ENCODE measurements around the gene RAPGEF2. TPM values are rescaled to one million over a fixed set of nuclear protein-coding genes. Genes with fewer than 3 reads are reported as not detected.

RAPGEF2 gene
- total RNA-seq, 1 donor from 2014 or later = 38.9 TPM

DNA sequence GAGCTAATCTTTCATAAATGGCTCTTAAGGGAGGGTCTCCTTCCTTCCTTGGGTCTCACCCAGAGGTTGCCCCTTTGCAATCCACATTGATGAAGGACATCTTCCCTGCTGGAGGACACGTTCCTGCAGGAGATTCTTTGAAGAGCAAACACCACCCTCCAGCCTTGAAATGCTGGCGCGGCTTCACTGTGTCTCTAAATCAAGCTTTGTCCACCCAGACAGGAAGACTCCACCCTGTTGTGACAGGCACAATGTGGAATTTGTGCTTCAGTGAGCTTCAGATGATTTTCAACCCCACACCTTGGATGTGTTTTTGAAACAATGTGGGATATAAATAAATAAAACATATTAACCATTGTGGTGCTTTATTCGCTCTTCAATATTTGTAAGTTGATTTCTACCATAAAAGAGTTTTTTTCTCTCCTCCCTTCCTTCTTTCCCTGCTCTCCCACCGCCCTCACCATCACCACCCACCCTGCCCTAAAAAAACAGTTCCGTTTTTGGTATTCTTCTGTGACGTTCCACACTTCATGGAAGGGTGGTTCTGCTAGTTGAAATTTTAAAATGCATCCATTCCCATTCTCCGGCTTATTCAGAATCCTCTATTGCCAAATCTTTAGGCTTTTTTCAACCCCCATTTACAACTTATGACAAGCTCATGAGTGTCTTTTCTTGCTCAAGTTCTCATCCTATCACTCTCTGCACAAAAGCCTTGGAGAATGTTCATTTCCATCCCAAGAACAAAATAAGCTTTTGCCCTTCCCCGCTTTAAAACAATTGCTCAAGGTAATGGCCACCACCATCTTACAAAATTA is 264.3 kb downstream of the RAPGEF2 start:
- TF ChIP-seq, protein P1, sequence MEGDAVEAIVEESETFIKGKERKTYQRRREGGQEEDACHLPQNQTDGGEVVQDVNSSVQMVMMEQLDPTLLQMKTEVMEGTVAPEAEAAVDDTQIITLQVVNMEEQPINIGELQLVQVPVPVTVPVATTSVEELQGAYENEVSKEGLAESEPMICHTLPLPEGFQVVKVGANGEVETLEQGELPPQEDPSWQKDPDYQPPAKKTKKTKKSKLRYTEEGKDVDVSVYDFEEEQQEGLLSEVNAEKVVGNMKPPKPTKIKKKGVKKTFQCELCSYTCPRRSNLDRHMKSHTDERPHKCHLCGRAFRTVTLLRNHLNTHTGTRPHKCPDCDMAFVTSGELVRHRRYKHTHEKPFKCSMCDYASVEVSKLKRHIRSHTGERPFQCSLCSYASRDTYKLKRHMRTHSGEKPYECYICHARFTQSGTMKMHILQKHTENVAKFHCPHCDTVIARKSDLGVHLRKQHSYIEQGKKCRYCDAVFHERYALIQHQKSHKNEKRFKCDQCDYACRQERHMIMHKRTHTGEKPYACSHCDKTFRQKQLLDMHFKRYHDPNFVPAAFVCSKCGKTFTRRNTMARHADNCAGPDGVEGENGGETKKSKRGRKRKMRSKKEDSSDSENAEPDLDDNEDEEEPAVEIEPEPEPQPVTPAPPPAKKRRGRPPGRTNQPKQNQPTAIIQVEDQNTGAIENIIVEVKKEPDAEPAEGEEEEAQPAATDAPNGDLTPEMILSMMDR (conservative IDR thresholded peaks at IDR 0.05; ENCODE audit: low read depth, low read length) = no peak
- no peak overlapping the region for H3K4me3 ChIP-seq (ENCODE audit: low read depth, low read length)
- no peak for DNase-seq (ENCODE audit: low read depth)

DNA sequence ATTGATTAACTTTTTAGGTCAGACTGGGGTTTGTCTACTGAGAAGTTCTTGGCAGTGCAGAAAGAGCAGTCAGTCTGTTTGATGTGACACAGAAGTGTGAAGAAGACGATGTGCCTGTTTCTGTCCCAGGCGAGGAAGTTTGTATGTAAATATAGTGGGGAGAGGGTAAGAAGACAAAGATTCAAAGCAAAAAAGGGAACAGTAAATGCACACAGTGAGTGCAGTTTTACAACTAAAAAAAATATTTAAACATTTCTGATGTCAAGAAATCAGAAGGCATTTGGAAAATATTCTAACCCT is 264.9 kb downstream of the RAPGEF2 start:
- TF ChIP-seq, protein P1 (conservative IDR thresholded peaks at IDR 0.05; ENCODE audit: low read depth, low read length) = no peak
- DNase-seq (ENCODE audit: low read depth) = no peak
- H3K4me3 ChIP-seq (ENCODE audit: low read depth, low read length) = no peak overlapping the region

DNA sequence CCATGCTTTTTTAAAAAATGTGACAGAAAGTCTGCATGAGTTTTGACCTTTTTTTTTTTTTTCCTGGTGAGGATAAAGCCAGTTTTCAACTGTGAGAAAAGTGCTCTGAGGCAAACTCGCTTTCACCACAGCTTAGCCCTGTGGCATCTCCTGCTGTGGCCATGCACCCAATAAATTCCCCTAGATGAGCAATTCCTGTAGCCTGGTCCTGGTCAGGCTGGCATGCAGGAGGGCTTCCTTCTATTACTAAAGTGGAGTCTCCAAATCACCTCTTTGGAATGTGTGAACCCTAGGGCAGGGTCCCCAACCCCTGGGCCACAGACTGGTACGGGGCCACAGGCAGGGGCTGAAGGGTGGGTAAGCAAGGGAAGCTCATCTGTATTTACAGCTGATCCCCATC is 265.4 kb downstream of the RAPGEF2 start:
- no peak overlapping the region for H3K4me3 ChIP-seq (ENCODE audit: low read depth, low read length)
- TF ChIP-seq, protein P1 (conservative IDR thresholded peaks at IDR 0.05; ENCODE audit: low read depth, low read length) = no peak
- DNase-seq (ENCODE audit: low read depth) = no peak

DNA sequence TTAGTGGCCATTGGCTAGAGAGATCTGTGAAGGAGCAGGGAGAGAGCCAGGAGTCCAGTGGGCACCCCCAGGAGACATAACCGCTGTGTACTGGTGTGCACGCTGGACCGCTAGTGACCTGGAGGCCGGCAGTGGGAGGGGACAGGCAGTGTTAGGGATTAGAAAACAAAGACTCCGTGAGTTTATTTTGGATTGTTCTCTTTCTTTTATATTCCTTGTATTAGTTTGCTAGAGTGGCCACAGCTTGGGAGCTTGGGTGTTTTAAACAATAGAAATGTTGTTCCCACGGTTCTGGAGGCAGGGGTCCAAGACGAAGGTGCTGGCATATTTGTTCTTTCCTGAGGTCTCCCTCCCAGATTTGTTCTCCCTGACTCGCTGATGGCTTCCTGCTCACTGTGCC is 266.4 kb downstream of the RAPGEF2 start:
- H3K4me3 ChIP-seq (ENCODE audit: low read depth, low read length) = no peak overlapping the region
- DNase-seq (ENCODE audit: low read depth) = no peak
- TF ChIP-seq, protein P1 (conservative IDR thresholded peaks at IDR 0.05; ENCODE audit: low read depth, low read length) = no peak

DNA sequence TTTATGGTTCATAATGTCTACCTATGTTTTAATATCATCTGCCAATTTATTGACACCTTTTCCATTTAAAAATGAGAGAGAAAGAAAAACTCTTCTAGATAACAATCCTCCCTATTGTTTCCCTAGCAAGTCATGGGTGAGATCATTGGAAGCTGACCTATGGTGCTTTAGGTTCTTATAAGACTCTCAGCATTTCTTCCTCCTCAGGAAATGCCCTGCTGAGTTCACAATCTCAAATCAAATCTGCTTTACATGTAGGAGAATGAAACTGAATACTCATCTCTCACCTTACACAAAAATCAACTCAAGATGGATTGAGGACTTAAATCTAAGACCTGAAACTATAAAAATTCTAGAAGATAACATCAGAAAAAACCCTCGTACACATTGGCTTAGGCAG is 267.4 kb downstream of the RAPGEF2 start:
- DNase-seq (ENCODE audit: low read depth) = no peak
- H3K4me3 ChIP-seq (ENCODE audit: low read depth, low read length) = no peak overlapping the region
- TF ChIP-seq, protein P1 (conservative IDR thresholded peaks at IDR 0.05; ENCODE audit: low read depth, low read length) = no peak

DNA sequence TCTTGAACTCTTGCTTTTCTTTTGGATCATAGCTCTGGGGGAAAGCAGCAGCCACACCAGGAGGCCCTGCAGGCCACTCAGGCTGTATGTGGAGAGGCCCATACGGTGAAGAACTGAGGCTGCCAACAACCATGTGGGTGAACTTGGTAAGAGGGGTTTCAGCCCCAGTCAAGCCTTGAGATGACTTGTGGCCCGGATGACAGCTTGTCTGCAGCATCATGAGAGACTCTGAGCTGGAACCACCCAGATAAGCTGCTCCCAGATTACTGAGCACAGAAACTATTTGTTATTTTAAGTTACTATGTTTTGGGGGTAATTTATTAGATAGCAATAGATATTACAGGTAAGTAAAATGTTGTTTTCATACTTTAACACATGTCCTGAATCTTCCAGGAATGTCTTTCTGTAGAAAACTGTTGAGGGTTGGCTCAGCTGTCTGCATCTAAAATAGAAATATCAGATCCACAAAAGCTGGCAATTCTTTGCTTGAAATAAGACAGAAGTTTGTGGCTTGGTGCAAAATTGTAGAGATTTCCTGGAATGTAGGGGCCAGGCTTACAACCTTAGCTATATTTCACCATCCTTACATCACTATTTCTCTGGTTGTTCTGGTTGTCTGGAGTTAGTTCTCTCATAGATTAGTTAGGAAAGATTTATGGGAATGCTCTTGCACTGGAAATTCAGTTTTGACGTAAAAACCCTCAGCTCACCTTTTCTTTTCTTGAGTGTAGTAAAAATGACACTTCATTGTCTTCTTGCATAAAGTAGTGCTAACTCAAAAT is 272.1 kb downstream of the RAPGEF2 start:
- no peak for DNase-seq (ENCODE audit: low read depth)
- TF ChIP-seq, protein P1 (conservative IDR thresholded peaks at IDR 0.05; ENCODE audit: low read depth, low read length) = no peak
- H3K4me3 ChIP-seq (ENCODE audit: low read depth, low read length) = no peak overlapping the region

All from epithelial cell of proximal tubule (primary cell).